Measurements from ENCODE around the gene ADAMTS3.

DNA sequence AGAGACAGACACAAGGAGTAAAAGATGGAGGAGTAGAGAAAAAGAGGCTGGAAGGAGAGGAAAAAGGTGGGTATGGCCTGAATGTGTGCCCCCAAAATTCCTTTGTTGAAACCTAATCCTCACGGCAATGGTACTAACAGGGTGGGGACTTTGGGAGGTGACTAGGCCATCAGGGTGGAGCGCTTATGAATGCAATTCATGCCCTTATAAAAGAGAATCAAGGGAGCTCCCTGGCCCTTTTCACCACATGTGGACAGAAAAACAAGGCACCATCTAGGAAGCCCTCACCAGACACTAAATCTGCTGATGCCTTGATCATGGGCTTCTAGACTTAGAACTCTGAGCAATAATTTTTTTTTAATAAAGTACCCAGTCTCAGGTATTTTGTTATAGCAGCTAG is 282.1 kb downstream of the ADAMTS3 start:
- TF ChIP-seq POLR2A (IDR thresholded peaks at IDR 0.05), result no peak
- TF ChIP-seq, protein P1, sequence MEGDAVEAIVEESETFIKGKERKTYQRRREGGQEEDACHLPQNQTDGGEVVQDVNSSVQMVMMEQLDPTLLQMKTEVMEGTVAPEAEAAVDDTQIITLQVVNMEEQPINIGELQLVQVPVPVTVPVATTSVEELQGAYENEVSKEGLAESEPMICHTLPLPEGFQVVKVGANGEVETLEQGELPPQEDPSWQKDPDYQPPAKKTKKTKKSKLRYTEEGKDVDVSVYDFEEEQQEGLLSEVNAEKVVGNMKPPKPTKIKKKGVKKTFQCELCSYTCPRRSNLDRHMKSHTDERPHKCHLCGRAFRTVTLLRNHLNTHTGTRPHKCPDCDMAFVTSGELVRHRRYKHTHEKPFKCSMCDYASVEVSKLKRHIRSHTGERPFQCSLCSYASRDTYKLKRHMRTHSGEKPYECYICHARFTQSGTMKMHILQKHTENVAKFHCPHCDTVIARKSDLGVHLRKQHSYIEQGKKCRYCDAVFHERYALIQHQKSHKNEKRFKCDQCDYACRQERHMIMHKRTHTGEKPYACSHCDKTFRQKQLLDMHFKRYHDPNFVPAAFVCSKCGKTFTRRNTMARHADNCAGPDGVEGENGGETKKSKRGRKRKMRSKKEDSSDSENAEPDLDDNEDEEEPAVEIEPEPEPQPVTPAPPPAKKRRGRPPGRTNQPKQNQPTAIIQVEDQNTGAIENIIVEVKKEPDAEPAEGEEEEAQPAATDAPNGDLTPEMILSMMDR (IDR thresholded peaks at IDR 0.05), result no peak
- no peak for TF ChIP-seq EP300 (IDR thresholded peaks at IDR 0.05)
- TF ChIP-seq POLR2AphosphoS5 (IDR thresholded peaks at IDR 0.05), result no peak

Data from stomach (tissue), 4 donors.